IMR-90 (cell line): ENCODE results near the gene DNAJC5G.

ENCODE experiments used
- CEBPB ChIP-seq: IDR thresholded peaks from 2 replicates; pipeline ENCODE4 v1.6.1; 2012; ENCODE audit warnings: low read depth, low read length, improper control_type of control experiment
- CTCF ChIP-seq: conservative IDR thresholded peaks from 2 replicates; pipeline ENCODE4 v1.5.1; 2012; ENCODE audit warnings: mild to moderate bottlenecking, low read depth, low read length, improper control_type of control experiment
- MXI1 ChIP-seq: IDR thresholded peaks from 2 replicates; pipeline ENCODE4 v1.6.1; 2012; ENCODE audit warnings: low read depth, mild to moderate bottlenecking, low read length, moderate library complexity, borderline replicate concordance
- RFX5 ChIP-seq: IDR thresholded peaks from 2 replicates; pipeline ENCODE4 v1.8.0; 2012; ENCODE audit warnings: low read depth, mild to moderate bottlenecking, low read length, moderate library complexity

GRCh38 chr2:27322301-27322765, 47.1 kb downstream of the DNAJC5G start:
- TF ChIP-seq CTCF (no peak), RFX5 (no peak), CEBPB (no peak), MXI1 (peak; percentile 57; the same call in 1 of the 2 replicates)
